Jurkat, Clone E6-1 (cell line): ENCODE data around the gene OPCML.

Experiments used
- DNase-seq: peaks from one replicate; pipeline ENCODE4 v3.0.0-alpha.2; 2011; ENCODE audit warnings: low read depth, low spot score
- H3K4me3 ChIP-seq: 2 replicates; pipeline ENCODE4 v1.5.1; 2011; ENCODE audit warnings: mild to moderate bottlenecking, low read length, control low read depth, moderate library complexity

Gene OPCML

DNA sequence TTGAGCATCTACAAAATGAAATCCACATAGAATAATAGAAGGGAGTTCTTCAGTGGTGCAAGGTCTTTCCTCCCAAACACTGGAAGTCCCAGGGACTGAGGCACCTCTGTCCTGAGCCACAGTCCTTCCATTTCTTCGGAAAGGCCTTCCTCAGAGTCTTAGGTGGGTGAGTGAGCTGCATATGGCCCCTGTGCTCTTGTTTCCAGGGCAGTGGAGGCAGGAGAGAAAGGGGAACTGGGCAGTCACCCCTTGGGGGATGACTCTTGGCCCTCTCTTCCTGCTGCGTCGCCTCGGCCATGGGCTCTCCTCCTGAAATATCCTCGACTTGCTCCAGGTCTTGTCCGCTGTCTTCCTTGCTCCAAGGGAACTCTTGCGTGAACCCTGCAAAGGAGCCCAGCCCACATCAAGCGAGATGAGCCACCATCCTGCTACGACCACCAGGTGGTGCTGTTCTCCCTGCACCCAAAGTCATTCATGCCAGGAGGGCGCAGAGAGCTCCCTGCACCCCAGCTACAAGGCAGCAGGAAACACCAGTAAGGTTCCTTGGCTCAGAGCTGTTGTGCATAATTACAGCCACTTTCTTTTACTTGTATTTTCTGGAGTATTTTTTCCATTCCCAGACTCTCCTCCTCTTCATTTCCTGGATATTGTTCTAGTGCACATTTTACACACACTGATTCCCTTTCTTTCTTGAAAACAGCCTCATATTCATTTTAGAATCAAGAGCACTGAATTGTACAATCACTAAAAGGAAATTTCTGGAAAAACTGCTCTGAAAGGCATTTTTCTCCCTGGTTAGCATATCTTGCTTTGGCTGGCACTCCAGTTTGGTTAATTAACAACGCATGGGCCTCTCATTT, 397.8 kb downstream of the OPCML start:
- peak; percentile 61 for DNase-seq
- H3K4me3 ChIP-seq, result no peak overlapping the region

- no peak overlapping the region for H3K4me3 ChIP-seq
- no peak for DNase-seq
These were observed 398.7 kb downstream of the OPCML start for GRCh38 chr11:133133606-133134005.

GRCh38 chr11:133133050-133133449, 399.3 kb downstream of the OPCML start:
- DNase-seq, result no peak
- no peak overlapping the region for H3K4me3 ChIP-seq

DNA sequence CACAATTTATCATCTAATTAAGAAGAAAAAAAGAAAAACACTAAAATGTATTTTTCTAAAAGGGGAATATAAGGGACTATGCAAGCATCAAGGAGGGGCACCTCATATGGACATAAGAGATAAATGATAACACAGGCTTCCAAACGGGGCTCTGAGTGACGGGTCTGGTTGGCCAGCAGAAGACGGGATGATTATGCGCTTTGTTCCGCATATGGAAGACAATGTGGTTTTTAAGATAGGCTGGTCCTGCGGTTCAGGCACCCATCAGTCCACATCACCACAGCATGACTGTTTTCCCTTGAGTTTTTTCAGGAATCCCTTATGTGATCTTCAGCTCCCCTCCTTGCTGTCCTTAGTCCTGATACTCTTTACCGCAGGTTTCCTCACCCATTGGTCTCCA, 404.6 kb downstream of the OPCML start:
- DNase-seq, result no peak

GRCh38 chr11:133123796-133124195, 408.5 kb downstream of the OPCML start:
- H3K4me3 ChIP-seq, result no peak overlapping the region
- DNase-seq, result no peak

More for the DNA sequence above, 404.6 kb downstream of the OPCML start:
- no peak overlapping the region for H3K4me3 ChIP-seq

DNA sequence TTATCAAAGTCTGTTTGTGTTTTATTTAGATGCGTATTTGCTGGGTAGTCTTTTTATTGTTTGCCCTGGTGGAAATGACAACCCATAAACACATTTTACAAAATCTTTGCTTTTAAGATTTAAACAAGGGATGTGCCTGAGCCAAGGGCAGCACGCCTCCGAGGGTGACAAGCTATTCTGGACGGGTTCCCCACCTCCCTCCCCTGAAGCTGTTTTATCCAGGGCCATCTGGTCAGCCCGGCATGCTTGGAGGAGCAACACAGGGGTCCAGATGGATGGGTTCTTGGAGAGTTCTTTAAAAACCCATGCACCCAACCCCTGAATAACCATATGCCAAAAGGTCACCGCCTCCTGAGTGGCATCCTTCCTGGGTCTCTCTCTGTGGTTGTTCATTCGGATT, 408.9 kb downstream of the OPCML start:
- no peak for DNase-seq
- no peak overlapping the region for H3K4me3 ChIP-seq

- no peak for DNase-seq
- H3K4me3 ChIP-seq, result no peak overlapping the region
These were observed 410.0 kb downstream of the OPCML start for GRCh38 chr11:133122256-133122655.

GRCh38 chr11:133118563-133119268, 413.6 kb downstream of the OPCML start:
- no peak for DNase-seq
- no peak overlapping the region for H3K4me3 ChIP-seq

DNA sequence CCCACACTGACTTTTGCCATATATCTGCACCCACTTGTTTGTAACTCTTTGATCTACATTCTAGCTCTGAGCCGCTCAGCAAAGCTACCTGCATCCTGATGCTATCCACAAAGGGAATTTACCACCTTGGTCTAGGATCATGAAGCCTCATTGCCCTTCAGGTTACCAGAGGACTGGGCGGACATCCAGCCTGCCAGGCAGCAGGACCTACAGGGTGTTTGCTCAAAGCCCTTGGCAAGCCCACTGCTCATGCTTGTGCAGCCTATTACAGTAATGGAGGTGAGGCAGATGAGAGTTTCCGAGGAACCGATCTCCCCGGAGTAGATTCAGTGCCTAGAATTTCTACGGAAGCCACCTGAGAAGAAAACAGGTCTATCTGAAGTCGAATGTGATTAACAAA, 417.2 kb downstream of the OPCML start:
- no peak for DNase-seq
- H3K4me3 ChIP-seq, result no peak overlapping the region

- H3K4me3 ChIP-seq, result no peak overlapping the region
- DNase-seq, result no peak
These were observed 424.5 kb downstream of the OPCML start for GRCh38 chr11:133107763-133108162.

- DNase-seq, result no peak
- no peak overlapping the region for H3K4me3 ChIP-seq
These were observed 425.2 kb downstream of the OPCML start for GRCh38 chr11:133107136-133107535.

DNA sequence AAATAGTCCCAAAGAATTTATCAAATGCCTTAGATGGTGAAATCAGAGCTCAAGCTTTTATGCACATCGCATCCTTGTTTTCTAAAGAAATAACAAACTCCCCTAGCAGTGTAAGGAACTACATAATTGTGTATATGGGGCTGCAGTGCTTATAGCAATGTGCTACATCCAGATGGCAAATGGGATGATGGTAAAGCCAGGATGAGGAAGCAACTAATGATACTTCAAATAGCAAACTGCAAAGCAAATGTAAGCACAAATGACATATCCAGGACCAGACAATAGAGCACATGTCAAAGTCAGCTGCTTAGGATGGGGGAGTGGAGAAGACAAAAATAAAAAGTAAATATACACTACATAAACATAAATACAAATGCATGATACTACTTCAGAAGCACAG, 425.9 kb downstream of the OPCML start:
- no peak for DNase-seq

DNA sequence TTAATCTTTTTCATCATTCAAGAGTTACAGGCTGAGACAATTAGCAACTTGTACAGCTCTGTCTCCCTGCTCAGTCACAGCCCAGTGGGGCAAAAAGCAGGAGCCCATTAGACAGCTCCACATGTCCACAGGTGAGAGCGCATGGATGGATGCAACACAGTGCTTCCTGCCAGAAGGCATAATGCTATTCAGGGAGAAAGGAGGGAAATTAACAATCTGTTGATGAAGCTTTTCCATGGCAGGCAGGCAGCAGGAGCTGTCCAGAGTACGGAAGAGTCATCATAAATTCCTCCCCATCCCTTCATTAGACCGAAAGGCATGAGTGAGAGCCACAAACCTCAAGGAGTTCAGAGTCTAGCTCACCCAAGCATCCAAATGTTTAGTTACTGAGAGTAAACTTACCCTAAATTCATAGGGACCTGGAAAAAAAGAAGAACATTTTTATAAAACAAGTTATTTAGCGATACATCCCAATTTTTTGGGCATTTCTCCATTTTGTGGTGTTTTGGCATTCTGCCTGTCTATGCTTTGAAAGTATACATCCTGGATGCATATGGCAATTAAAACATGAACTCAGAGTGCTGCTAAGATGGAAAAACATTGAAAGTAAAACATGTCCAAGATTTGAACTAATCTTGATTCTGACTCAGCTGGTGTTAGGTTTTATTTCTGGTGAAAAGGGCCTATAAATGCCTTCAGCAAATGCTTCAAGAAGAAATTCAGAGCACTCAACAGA, 428.1 kb downstream of the OPCML start:
- H3K4me3 ChIP-seq, result no peak overlapping the region
- no peak for DNase-seq

More for the DNA sequence above, 425.9 kb downstream of the OPCML start:
- H3K4me3 ChIP-seq, result no peak overlapping the region

DNA sequence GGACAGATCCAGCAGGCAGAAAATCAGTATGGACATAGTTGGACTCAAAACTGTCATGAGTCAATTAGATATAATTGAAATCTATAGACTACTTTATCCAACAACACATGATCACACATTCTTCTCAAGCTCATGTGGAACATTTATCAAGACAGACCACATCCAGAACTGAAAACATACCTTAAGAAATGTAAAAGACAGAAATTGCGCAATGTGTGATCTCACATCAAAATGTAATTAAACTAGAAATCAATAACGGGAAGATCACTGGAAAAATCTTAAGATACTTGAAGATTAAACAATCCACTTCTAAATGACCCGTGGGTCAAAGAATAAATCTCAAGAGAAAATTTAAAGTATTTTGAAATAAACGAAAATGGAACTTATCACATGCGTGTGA, 435.3 kb downstream of the OPCML start:
- no peak overlapping the region for H3K4me3 ChIP-seq
- DNase-seq, result no peak

DNA sequence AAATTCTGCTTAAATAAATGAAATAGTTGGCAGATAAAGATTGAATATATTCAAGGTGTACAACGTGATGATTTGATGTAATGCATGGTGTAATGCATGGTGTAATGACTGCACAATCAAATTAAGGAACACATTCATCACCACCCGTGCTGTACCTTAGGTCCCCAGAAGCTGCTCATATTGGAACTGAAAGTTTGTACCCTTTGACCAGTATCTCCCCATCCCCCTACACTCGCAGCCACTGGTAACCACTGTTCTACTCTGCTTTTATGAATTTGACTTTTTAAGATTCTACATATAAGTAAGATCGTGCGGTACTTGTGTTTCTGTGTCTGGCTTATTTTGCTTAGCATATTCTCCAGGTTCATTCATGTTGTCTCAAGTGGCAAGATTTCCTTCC, 445.8 kb downstream of the OPCML start:
- no peak overlapping the region for H3K4me3 ChIP-seq
- no peak for DNase-seq

DNA sequence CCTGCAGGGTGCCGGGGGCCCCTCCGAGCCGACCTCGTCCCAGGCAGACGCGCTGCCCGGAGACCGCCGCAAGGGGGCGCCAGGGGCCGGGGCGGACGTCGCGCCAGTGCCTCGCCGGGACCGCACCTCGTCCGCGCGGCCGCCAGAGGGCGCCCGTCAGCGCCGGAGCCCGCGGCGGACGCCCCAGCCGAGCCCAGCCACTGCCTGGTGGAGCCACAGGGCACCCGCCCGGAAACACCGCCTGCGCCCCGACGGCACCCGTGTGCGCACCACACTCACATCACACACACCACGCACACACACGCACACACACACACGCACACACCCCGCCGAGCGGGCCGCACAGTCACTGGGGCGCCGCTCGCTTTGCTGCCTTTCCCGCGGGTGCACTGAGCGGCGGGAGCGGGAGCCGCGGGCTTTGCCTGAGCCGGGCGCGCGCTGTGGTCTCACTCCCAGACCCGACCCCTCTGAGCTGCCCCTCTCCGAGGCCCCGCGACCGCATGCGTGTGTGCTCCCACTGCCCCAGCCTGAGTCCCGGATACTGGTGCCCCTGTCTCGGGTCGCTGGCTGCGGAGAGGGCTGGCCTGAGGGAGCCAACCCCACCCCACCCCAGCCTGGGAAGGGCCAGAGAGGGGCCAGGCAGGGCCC, 449.3 kb downstream of the OPCML start:
- H3K4me3 ChIP-seq, result no peak overlapping the region
- peak; percentile 28 for DNase-seq

- no peak overlapping the region for H3K4me3 ChIP-seq
- DNase-seq, result peak; percentile 17
These were observed 449.9 kb downstream of the OPCML start for GRCh38 chr11:133082453-133082781.

- no peak for DNase-seq
- H3K4me3 ChIP-seq, result no peak overlapping the region
These were observed 450.4 kb downstream of the OPCML start for GRCh38 chr11:133081730-133082452.

DNA sequence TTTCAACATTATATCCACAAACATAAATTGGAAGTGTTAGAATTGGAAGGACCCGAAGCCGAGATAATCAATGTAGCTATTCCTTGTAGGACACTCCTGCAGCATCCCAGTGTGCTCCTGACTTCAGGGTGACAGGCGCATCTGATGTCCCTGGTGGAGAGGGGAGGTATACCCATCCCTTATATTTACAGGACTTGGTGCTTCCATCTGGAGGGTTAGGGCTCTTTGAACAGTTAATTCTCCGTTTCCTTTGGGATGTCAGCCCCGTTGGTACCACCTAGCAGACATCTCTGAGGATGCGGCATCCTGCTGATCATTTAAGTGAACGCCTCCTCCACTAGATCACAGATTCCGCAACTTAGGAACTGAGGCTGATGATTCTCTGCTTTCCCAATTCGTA, 451.3 kb downstream of the OPCML start:
- no peak for DNase-seq
- no peak overlapping the region for H3K4me3 ChIP-seq
